IMR-90 (cell line): ENCODE data around the gene NRCAM. TPM values are rescaled to one million over a fixed set of nuclear protein-coding genes. Genes with fewer than 3 reads are reported as not detected.

Source experiments
- BHLHE40 ChIP-seq: fragments of 150-350 bp; IDR thresholded peaks from 2 replicates; pipeline ENCODE4 v1.6.1; 2016; ENCODE audit warnings: mild to moderate bottlenecking, low read depth, low read length
- CEBPB ChIP-seq: IDR thresholded peaks from 2 replicates; pipeline ENCODE4 v1.6.1; 2012; ENCODE audit warnings: low read depth, low read length, improper control_type of control experiment
- NFE2L2 ChIP-seq: fragments of 150-350 bp; IDR thresholded peaks from 2 replicates; pipeline ENCODE4 v1.6.1; 2016; ENCODE audit warnings: low read depth, mild to moderate bottlenecking, low read length
- polyA plus RNA-seq, 3 experiments: library from polyadenylated mRNA; depleted of rRNA; stranded (reverse); fragments of >200 nt; gene quantifications; 2 replicates each; pipeline ENCODE4 v1.2.3, GENCODE V29; 2012; ENCODE audit warnings: low replicate concordance in 1 of 3
- total RNA-seq: library from RNA; depleted of rRNA; stranded (reverse); fragments of >200 nt; gene quantifications from 2 replicates; pipeline ENCODE4 v1.2.3, GENCODE V29; 2012
- TF ChIP-seq, protein P1 (sequence below): fragments of 150-350 bp; IDR thresholded peaks from 2 replicates; pipeline ENCODE4 v1.6.1; 2016; ENCODE audit warnings: low read depth, mild to moderate bottlenecking, low read length, moderate library complexity, borderline replicate concordance
- TF ChIP-seq, protein P2 (sequence below): fragments of 150-350 bp; IDR thresholded peaks from 2 replicates; pipeline ENCODE4 v1.6.1; 2017; ENCODE audit warnings: mild to moderate bottlenecking, antibody characterized with exemption, low read length, low read depth

The NRCAM gene
- total and polyA plus RNA-seq, 2 of the 4 experiments (the other 2 are of a cell fraction): 0.46 to 1.1 TPM

DNA sequence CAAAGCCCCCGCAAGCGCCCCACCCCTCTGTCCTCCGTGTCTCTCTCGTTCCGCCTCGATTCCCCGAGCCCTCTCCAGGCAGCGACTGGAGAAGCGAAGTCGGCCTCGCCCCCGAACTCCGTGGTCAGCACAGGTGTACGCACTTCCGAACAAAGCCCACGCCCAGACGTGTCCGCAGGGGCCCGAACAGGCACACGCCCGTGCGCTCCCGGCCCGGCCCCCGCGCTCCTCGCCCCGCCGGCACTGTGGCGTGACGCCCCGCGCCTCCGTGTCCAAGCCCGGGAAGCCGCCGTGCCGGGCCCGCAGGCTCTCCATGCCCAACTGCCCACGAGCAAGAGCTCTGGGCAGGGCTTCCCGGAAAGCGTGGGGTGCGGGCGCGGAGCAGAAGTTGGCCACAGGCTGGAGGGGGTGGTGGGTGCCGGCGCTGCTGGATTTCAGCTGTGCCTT is 662 bp downstream of the NRCAM start (continued):
- TF ChIP-seq, protein P1, sequence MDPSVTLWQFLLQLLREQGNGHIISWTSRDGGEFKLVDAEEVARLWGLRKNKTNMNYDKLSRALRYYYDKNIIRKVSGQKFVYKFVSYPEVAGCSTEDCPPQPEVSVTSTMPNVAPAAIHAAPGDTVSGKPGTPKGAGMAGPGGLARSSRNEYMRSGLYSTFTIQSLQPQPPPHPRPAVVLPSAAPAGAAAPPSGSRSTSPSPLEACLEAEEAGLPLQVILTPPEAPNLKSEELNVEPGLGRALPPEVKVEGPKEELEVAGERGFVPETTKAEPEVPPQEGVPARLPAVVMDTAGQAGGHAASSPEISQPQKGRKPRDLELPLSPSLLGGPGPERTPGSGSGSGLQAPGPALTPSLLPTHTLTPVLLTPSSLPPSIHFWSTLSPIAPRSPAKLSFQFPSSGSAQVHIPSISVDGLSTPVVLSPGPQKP: no peak
- TF ChIP-seq BHLHE40: no peak
- TF ChIP-seq CEBPB: no peak
- TF ChIP-seq, protein P2, sequence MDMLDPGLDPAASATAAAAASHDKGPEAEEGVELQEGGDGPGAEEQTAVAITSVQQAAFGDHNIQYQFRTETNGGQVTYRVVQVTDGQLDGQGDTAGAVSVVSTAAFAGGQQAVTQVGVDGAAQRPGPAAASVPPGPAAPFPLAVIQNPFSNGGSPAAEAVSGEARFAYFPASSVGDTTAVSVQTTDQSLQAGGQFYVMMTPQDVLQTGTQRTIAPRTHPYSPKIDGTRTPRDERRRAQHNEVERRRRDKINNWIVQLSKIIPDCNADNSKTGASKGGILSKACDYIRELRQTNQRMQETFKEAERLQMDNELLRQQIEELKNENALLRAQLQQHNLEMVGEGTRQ: no peak
- TF ChIP-seq NFE2L2: no peak
